SKM-1 treated with dmso at 0.1 percent for 144 hours (cell line): ENCODE data around the gene FAM50B.
"Not testable (repeated sequence)": the region's sequence is repeated elsewhere in the genome, so short reads cannot be mapped to it uniquely, and the experiment has no call there.

Experiments
- DNase-seq: peaks from one replicate; lab custom pipeline; 2025; ENCODE audit not compliant: unreplicated experiment; lab: John Stamatoyannopoulos, UW

The FAM50B gene

GRCh38 chr6:3847521-3847920, 1.7 kb upstream of the FAM50B start:
- no peak for DNase-seq

GRCh38 chr6:3848380-3848779, 793 bp upstream of the FAM50B start:
- peak; percentile 4 for DNase-seq

- DNase-seq = no peak
Observed at GRCh38 chr6:3849681-3850450, 693 bp downstream of the FAM50B start.

- no peak for DNase-seq
Observed at GRCh38 chr6:3850451-3851203, 1.5 kb downstream of the FAM50B start.

- no peak for DNase-seq
Observed at GRCh38 chr6:3851839-3852238, 2.7 kb downstream of the FAM50B start.

GRCh38 chr6:3852391-3852790, 3.2 kb downstream of the FAM50B start:
- no peak for DNase-seq

GRCh38 chr6:3855866-3856265, 6.7 kb downstream of the FAM50B start:
- no peak for DNase-seq

GRCh38 chr6:3856576-3856975, 7.4 kb downstream of the FAM50B start:
- no peak for DNase-seq

- no peak for DNase-seq
Observed at GRCh38 chr6:3857468-3858456, 8.6 kb downstream of the FAM50B start.

- no peak for DNase-seq
Observed at GRCh38 chr6:3859878-3860552, 10.8 kb downstream of the FAM50B start.

GRCh38 chr6:3861424-3861823, 12.3 kb downstream of the FAM50B start:
- no peak for DNase-seq

GRCh38 chr6:3862038-3862437, 12.9 kb downstream of the FAM50B start:
- DNase-seq = no peak

GRCh38 chr6:3863322-3863721, 14.1 kb downstream of the FAM50B start:
- not testable (repeated sequence) for DNase-seq

- no peak for DNase-seq
Observed at GRCh38 chr6:3865463-3865862, 16.3 kb downstream of the FAM50B start.

- no peak for DNase-seq
Observed at GRCh38 chr6:3867641-3868502, 18.7 kb downstream of the FAM50B start.

GRCh38 chr6:3868544-3868943, 19.4 kb downstream of the FAM50B start:
- no peak for DNase-seq

- no peak for DNase-seq
Observed at GRCh38 chr6:3869284-3869631, 20.1 kb downstream of the FAM50B start.

GRCh38 chr6:3869632-3870527, 20.7 kb downstream of the FAM50B start:
- DNase-seq = no peak

GRCh38 chr6:3870528-3870925, 21.4 kb downstream of the FAM50B start:
- DNase-seq = no peak
